ENCODE measurements around the gene USH1C. TPM values are rescaled to one million over a fixed set of nuclear protein-coding genes. Genes with fewer than 3 reads are reported as not detected.

Gene USH1C
- total RNA-seq, 4 donors from 2014 or later = 0.75 TPM; not detected in 3

- no peak for TF ChIP-seq CTCF (IDR thresholded peaks at IDR 0.05; ENCODE audit: low read depth)
Measured at GRCh38 chr11:17581732-17582053, 37.5 kb upstream of the USH1C start.

DNA sequence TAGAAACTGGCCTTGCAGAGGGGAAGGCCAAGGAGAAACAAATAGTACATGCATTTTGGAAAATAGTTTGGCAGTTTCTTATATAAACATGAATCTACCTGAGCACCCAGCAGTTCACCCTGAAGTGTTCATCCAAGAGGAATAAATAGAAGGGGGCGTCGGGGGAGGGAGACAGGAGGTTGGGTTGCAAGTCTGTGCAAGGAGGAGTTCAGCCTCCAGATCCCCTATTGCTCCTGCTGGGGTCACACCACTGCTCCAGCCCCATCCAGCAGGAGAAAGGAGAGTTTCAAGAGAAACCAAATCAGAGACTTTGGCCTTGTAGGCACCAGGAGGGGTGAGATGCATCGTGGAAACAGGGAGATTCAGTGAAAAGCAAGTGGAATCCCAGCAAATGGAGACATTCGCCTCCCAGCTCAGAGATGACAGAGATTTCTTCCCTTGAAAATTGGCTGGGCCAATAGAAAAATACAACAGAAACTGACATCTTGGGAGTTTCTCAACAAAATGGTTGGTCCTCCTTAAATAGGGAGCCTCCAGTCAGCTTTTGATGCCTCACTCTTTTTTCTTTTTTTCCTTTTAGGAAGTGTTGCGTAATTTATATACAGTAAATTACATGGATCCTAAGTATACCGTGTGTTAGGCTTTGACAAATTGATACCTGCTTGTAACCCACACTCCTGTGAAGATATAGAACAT lies 37.0 kb upstream of the USH1C start:
- TF ChIP-seq CTCF (IDR thresholded peaks at IDR 0.05; ENCODE audit: low read depth) = no peak

GRCh38 chr11:17580271-17580670 lies 36.1 kb upstream of the USH1C start:
- no peak for TF ChIP-seq CTCF (IDR thresholded peaks at IDR 0.05; ENCODE audit: low read depth)

DNA sequence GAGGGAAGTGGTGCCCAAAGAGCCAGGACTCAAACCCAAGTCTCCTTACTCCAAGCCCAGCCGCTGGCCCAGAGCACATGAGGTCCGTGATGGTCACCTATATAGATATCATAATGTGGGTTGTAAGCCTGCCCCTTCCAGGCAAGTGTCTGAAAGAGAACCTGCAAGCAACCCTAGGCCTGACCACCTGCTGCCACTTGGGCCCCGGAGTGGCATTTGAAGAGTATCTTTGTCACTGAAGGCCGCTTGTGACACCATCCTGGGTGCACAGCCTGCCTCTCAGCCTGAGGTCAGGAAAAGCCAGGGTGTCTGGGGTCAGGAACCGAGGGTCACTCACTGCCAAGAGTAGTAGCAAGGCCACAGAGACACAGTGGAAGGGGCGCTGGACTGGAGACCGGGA lies 35.2 kb upstream of the USH1C start:
- no peak for TF ChIP-seq CTCF (IDR thresholded peaks at IDR 0.05; ENCODE audit: low read depth)

GRCh38 chr11:17578958-17579357 lies 34.7 kb upstream of the USH1C start:
- TF ChIP-seq CTCF (IDR thresholded peaks at IDR 0.05; ENCODE audit: low read depth) = no peak

DNA sequence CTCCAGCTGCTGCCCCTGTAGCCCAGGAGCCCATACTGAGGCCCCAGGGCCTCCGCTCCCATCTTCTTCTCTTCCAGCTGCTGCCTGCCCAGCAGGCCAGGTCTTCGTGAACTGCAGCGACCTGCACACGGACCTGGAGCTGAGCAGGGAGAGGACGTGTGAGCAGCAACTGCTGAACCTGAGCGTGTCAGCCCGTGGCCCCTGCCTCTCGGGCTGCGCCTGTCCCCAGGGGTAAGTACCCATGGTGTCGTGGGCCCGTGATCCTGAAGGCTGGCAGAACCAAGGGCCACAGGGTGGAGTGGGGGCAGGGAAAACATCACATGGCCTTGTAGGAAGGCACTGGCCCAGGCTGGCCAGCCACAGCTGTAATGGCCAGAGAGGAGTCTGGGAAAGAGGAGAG lies 34.1 kb upstream of the USH1C start:
- TF ChIP-seq CTCF (IDR thresholded peaks at IDR 0.05; ENCODE audit: low read depth) = no peak

DNA sequence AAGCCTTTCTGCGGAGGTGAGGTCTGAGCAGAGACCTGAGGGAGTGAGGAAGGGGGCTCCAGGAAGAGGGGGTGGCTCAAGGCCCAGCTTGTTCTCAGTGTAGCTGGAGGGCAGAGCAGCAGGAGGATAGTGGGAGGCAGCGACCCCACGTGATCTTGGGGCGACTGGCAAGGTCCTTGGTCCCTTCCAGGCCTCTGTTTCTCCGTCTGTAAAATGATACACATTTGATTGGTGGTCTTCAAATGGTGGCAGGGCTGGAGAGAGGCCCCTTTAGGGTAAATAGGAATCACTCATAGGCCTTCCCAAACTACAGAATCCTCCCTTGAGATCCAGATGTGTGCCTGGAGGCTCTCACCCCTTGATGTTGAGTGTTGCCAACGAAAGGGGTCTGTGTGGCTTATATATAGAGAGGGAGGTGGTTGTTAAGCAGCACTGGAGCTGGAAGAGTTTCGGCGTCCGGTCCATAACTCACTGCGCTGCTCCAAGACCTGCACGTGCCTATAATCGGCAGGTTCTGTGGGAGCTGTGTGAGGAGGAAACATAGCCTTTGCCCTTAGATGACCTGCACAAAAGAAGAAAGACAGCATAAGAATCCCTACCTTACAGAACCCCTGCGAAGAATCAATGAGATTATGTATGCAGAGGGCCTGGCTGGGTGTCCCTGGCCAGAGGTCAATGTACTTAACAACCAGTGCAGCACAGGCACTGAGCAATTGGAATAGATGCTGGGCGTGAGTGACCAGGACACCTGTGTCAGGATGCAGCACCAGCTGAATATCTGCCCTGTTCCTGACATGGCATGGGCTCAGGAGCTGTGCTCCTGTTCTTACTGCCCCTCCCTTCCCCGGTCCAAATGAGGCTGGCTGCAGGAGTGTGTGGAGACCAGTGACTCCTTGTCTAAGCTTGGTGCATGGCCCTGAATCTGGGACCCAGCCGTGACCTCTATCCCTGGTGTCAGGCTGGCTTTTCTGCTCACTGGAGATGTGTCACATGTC lies 31.5 kb upstream of the USH1C start:
- TF ChIP-seq CTCF (IDR thresholded peaks at IDR 0.05; ENCODE audit: low read depth) = no peak
